Amygdala (tissue), 56 donors: Measurements from ENCODE around the gene DHRS3.
A peak's percentile ranks its signal among the peaks of the same experiment; 100 is the strongest.
"Not testable (repeated sequence)": the region's sequence is repeated elsewhere in the genome, so short reads cannot be mapped to it uniquely, and the experiment has no call there.

Experiments used
- DNase-seq, 56 donors: peaks; one replicate each; lab custom pipeline; 2025; lab: John Stamatoyannopoulos, UW

DHRS3 gene, protein sequence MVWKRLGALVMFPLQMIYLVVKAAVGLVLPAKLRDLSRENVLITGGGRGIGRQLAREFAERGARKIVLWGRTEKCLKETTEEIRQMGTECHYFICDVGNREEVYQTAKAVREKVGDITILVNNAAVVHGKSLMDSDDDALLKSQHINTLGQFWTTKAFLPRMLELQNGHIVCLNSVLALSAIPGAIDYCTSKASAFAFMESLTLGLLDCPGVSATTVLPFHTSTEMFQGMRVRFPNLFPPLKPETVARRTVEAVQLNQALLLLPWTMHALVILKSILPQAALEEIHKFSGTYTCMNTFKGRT

DNA sequence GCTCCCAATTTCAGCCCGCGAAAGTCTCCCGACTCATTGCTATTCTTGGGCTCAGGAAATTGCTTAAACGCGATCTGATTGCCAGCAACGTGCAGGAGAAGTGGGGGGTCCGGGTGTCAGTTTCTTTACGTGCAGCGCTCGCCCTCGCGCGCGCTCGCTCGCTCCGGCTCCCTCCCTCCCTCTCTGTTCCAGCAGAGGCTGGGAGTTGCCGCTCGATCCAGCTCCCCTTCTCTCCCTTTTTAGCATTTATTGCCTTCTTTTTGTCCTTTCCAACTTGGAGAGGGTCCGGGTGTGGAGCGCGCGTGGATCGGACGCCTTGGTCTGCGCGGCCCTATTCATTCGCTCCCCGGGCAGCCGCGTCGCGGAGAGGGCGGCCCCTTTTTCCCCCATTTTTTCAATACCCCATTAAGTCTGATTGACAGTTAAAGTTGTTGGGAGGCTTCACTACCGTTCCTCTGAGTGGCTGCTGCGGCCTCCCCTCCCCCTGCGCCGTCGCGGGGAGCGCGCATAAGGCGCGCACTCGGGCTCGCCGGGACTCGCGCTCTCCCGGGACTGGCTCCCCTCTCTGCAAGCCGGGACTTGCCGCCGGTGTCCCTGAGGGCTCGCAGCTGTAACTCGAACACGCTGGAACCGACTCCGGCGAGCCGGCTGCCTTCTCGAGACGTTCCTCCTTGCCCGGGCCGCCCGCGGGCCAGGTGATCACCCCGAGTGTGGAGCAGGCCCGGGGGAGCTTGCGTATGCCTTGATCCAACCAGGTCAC is at the start of gene DHRS3:
Gene DHRS3, minus strand, starts transcription at position 310 of the 760 bp plus-strand sequence. CDS start 862 bp downstream, outside the sequence.
- DNase-seq, result peak in 47 of 56 donors; percentile 31 to 88 (median 68)

DNA sequence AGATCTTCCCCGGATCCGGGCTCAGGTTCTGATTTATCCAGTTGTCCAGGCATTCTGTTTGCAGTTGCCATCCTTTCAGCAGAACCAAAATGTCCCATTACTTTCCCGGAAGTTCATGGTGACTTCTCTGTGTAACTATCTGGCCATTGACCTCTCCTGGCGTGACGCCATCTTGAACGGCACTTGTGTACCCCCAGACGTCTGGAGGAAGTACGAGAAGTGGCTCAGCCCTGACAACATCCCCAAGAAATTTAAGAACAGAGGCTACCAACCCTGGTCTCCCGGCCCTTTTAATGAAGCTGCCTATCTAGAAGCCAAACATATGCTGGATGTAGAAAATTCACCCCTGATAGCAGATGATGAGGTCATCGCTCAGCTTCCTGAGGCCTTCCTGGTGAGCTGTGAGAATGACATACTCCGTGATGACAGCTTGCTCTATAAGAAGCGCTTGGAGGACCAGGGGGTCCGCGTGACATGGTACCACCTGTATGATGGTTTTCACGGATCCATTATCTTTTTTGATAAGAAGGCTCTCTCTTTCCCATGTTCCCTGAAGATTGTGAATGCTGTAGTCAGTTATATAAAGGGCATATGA is 48.2 kb upstream of the DHRS3 start:
- DNase-seq, result no peak

DNA sequence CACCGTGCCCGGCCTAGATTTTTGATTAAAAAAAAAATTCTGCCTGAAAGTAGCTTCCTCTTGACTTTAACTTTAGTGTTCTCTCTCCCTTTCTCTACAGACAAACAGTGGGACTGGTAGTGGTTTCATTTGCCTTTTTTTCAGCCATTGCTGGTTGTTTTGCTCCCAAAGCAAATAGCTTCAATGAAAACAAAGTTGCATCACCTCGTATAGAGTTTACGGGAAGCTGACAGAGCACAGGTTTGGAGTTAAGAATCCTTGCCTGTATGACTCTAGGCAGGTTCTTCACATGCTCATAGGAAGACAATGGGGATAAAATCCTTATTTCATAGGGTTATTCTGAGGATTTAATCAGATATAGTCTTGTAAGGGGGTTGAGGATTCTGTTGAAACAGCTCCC is 47.5 kb upstream of the DHRS3 start:
- no peak for DNase-seq

DNA sequence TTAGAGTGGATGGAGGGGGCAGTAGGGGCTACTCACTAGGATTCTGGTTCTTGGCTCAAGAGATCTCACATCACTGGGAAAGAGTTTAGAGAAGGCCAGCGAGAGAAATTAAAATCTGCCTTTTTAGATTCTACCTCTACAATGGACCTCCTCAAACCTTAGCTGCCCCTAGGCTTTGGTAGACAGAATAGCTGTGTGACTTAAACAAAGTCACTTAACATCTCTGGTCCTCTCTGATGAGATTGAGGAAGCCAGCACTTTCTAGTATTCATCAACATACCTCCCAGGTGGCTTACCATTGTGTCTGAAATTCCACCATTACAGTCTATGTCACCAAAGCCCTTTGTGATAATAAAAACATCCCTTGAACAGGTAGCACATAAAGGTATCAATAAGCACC is 44.5 kb upstream of the DHRS3 start:
- DNase-seq, result no peak

DNA sequence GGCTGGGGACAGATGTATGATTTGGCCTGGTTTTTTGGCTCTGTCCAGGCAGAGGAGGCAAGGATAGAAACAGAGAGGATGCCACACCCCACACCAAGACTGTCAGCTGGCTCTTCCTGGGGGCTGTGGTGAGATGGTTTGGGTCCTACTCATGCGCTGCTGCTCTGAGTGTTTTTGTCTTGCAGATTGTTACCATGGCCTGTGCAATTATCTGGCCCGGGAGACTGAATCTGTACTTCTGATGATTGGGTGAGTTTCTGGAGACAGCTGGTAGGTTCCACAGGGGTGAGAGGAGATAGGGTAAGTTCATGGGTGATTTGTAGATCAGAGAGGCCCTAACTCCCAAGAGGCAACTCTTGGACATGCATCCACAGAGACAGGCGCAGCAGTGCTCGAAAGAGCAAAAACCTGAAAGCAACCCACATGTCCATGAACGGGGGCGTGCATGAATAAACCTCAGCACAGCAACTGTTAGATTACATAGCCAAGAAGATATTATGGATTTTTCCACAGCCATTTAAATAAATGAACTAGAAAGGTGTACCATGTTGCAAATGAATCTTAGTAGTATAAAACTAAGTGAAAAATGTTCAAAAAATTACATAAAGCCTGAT is 43.7 kb upstream of the DHRS3 start:
- no peak for DNase-seq

DNA sequence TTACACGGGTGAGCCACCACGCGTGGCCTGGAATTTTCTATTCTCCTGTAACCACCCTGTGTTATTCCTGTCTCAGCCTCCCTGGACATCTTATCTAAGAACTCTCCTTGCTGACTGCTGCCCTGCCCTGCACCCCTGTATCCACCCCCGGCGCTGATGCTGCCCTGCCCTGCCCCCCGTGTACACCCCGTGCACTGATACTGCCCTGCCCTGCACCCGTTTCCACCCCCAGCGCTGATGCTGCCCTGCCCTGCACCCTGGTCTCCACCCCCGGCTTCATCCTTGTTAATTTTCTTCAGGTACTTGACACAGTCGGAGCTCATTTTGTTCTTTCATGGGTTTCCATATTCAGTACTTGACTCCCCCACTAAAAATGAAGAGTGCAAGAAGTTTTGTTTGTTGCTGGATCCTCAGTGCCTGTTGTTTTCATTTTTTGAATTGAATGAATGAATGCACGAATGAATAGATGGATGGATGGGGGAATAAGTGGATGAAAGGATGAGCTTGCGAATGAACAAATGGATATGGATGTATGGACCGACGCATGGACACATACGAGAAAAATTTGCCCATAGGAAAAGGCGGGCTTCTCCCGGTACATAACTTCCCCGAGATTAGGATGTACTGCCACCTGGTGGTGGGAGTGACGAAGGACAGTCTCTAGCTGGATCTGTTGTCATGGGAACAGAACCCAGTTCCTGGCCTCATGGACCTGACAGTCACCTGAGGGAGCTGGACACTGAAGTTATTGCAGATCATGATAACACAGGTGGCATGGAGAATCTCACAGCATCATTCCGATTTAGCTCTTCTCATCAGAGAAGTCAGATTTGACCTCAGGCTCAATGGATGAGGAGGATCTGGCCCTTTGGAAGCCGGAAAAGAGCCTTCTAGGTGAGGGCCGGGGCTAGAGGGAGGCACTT is 40.8 kb upstream of the DHRS3 start:
- DNase-seq, result peak in 46 of 56 donors; percentile 1 to 75 (median 30)

DNA sequence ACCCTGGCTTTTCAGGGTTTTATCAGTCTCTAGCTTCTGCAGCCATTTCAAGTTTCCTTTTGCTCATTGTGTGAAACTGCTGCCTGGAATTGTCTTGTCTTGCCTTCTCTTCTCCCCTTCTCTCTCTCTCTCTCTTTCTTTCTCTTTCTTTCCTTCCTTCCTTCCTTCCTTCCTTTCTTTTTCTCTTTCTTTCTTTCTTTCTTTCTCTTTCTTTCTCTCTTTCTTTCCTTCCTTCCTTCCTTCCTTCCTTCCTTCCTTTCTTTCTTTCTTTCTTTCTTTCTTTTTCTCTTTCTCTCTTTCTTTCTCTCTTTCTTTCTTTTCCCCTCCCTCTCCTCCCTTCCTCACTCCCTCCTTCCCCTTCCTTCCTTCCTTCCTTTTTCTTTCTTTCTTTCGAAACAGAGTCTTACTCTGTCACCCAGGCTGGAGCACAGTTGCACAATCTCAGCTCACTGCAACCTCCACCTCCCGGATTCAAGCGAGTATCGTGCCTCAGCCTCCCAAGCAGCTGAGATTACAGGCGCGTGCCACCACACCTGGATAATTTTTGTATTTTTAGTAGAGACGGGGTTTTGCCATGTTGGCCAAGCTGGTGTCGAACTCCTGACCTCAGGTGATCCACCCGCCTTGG is 40.0 kb upstream of the DHRS3 start:
- not testable (repeated sequence) for DNase-seq

DNA sequence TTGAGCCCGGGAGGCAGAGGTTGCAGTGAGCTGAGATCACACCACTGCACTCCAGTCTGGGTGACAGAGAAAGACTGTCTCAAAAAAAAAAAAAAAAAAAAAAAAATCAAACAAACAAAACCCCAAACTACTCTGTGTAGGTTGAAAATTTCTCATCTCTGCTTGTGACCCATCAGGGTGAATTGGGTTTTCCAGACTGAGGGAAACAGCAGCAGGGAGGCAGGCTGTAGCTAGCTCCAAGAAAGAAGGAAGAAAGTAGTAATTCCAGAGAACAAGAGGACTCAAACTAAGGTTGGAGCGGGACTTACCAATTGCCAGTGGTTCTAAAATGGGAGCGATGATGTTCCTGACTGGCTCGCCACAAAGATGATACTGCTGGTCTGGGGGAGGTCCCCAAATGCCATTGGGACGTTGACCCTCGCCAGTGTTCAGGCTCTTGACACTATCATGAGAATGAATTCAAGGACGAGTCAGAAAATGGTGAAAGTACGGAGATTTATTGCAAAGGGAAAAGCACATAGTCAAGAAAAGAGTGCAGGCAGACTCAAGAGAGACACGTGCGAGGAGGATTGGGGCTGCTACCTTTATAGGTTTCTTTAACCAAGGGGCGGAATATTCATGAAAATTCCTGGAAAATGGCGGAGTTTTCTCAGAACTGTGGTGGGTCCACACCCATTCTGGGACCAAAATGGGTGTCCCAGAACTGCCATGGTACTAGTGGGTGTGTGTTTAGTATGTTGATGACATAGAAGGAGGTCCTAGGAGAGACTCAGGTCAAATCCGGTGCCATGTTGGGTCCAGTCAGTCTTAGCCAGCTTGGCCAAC is 39.3 kb upstream of the DHRS3 start:
- no peak for DNase-seq

DNA sequence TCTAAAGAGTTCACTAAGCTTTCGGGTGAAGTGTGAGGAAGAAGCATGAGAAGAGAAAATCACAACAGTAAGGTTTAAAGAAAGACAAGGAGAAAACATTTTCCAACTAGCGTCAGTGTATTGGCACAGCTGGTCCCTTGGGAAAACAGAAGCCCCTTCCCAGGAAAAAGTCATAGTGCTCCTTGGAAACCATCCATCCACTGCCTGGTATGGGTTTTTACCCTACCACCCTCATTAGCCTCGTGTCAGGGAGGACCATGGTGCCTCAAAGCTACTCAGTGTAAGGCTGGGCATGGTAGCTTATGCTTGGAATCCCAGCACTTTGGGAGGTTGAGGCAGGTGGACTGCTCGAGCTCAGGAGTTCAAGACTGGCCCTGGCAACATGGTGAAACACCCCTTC is 38.6 kb upstream of the DHRS3 start:
- no peak for DNase-seq

DNA sequence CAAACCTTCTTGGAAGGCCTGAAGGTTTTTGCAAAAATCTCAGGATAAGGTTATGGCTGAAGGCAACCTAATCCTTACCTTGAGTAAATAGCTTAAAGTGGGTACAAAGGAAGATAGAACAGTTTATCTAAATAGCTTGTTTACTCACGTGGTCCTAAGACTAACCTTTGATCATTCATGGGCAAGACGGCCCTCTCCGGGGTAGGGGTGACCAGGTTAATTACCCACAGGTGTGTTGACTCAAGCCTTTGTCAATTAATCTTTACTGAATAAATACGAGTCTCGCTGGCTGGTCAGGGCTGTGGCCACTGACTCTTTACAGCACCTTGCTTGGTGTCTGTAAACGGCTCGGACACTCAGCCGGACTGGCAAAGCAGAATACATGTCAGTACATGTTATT is 36.6 kb upstream of the DHRS3 start:
- no peak for DNase-seq

DNA sequence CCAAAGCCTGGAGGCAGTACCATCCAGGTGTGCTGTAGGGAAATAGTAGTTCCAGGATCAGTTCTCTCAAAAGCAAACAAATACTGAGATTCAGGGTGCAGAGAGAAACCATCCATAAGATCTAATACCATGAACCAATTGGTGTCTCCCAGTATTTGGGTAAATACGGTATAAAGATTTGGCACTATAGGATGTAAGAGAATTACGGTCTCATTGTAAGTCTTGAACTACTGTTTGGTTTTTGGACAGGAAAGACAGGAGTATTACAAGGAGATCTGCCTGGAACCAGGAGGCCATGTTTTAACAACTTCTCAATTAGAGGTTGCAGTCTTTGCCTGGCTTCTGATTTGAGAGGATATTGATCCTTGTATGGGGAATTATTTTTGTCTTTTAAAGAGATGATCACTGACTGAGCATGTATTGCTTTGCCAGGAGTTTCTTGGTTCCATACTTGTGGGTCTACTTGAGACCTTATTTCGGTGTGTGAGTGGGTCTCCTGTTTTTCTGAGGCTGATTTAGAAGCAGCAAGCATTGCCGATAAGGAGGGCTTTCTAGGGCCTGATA is 36.1 kb upstream of the DHRS3 start:
- DNase-seq, result no peak

DNA sequence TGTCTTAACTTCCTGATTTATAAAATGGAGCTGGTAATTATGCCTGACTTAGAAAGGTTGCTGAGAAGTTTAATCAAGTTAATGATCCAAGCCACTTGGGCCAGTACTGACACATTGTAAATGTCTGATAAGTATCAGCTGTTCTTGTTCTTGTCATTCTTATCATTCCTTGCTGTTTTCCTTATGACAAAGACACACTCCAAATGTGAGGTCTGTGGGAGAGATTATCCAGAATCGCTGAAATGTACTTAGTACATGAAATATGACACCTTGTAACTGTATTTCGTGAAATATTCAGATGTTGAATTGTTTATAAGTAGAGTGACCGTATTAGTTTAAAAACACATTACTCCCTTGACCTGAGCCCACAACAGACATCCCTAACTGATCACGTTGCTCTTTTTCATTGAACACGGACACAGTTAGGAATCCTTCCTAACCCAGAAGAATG is 32.0 kb upstream of the DHRS3 start:
- DNase-seq, result no peak

DNA sequence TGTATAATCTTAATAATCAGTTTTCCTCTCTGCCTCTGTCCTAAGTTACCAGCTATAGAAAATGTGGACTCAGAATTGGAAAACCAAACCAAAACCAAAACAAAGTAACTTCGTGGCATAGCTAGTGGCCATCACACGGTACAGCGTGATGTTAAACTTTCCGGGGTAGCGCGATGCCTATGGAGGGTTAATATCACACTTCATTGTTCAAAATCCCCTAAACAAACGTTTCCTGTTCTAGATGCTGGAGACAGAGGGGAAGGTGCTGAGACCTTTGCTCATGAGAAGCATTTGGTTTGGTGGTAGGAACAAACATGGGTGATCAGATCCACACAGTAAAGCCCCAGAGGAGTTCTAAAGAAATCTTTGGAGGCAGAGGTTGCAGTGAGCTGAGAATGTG is 30.7 kb upstream of the DHRS3 start:
- no peak for DNase-seq

DNA sequence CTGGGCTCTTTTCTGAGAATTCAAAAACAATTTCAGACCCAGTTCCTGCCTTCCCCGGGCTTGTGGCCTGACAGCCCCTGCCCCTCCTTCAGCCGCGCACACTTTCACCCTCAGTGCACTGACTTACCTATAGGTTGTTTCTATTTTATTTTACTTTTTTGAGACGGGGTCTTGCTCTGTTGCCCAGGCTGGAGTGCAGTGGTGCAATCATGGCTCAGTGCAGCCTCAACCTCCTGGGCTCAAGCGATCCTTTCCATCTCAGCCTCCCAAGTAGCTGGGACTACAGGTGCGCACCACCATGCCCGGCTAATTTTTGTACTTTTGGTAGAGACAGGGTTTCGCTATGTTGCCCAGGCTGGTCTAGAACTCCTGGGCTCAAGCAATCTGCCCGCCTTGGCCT is 27.4 kb upstream of the DHRS3 start:
- not testable (repeated sequence) for DNase-seq

DNA sequence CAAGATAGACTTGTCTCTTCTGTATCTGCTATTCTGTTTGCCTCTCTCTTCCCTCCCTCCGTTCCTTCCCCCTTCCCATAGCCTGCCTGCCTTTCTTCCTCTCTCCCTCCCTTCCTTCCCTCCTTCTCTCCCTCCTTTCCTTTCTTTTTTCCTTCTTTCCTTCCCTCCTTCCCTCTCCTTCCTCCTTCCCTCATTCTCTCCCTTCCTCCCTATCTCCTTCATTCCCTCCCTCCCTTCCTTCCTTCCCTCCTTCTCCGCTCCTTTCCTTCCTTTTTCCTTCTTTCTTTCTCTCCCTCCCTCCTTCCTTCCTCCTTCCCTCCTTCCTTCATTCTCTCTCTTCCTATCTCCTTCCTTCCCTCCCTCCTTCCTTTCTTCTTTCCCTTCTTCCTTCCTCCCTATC is 26.8 kb upstream of the DHRS3 start:
- no peak for DNase-seq

DNA sequence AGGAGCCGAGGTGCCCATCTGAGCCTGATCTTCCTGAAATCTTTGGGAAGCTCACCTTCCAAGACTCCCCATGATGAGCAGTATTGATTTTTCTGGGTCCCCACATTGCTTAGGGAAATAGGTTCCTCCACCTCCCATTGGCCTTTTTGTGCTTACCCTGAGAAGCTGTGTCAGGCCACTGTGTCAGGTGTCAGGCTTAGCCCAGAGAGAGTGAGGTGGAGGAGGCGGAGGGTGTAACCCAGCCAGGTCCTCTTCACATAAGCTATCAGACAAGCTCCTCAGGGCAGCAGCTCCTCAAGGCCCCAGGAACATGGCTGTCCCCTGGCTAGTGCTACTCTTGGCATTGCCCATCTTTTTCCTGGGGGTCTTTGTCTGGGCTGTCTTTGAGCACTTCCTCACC is 26.2 kb upstream of the DHRS3 start:
- no peak for DNase-seq

DNA sequence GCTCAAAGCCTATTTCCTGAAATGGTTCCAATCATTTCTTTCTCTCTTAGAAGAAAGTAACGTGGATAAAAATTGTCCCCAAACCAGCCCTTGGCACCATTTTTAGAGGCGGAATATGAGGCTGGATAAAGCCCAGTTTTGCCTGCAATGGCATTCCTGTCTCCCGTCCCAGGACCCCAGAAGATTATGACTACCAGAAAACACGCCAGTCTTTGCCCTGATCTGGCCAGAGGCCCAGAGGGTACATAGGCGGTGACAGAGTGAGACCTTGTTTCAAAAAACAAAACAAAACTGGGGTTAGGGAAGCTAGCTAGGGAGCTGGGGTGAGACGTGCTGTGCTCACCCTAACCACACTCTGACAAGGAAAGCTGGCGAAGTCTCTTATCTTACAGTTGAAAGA is 25.8 kb upstream of the DHRS3 start, which contains the start of gene AADACL4:
Gene AADACL4, plus strand, starts transcription at position 301 of the 400 bp plus-strand sequence. CDS start 462 bp downstream, outside the sequence.
- no peak for DNase-seq

DNA sequence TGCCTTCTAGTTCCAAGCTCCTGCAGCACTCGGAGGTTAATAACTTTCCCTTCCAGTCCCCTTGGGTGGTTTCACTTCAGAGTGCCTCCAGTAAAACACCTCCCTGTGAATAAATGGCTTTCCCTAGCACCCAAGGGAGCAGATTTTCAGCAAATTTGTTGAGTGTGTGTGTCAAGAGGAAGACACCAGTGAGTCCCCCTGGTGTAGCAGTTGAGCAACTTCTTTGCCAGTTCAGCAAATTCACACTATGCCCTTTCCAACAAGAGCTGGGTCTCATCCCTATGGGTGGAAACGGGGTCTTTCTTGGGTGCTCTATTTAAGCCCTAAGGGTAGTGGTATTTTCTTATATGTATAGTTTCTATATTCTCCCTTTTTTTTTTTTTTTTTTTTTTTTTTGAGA is 25.1 kb upstream of the DHRS3 start:
- no peak for DNase-seq
